Astrocyte (in vitro differentiated cells and primary cell): Measurements from ENCODE around the gene AMDHD1.

ENCODE experiments used
- CTCF ChIP-seq: IDR thresholded peaks from 2 replicates; pipeline ENCODE4 v1.5.1; 2011; ENCODE audit warnings: low read depth, mild to moderate bottlenecking, inconsistent platforms, low read length, moderate library complexity; ENCODE audit not compliant: insufficient read depth
- EZH2 ChIP-seq: IDR thresholded peaks from 2 replicates; pipeline ENCODE4 v1.6.1; 2012; ENCODE audit warnings: mild to moderate bottlenecking, low read length, inconsistent platforms; ENCODE audit not compliant: insufficient read depth

DNA sequence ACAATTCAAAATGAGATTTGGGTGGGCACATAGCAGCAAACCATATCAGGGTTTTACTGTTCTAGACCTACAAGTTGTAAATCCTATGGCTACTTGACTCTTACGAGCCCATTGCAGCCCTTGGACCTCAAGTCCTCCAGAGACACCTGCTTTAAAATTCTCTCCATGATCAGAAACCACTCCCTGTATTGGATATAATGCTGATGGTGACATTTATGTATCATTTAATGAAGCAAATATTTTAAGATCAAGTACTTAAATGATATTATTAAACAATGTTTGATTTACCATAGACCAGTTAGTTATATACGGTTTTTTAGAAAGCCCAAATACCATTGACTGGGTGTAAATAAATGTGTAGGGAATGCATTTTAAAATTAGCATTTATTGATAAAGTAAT lies 24.2 kb downstream of the AMDHD1 start:
- TF ChIP-seq CTCF, result no peak
- no peak for TF ChIP-seq EZH2
